WTC11 (cell line): ENCODE data around the gene SLC43A3. TPM values are rescaled to one million over a fixed set of nuclear protein-coding genes. Genes with fewer than 3 reads are reported as not detected.

ENCODE experiments used
- ATAC-seq: fragments of 200-7000 bp; cut with Tn5 transposase; 2 replicates; pipeline ENCODE4 v1.10.0; 2021; ENCODE audit warnings: mild to moderate bottlenecking, moderate library complexity
- CTCF ChIA-PET: fragments of 300-600 bp; sonication (Branson Sonifier 250); formaldehyde crosslinking; loops from one replicate; lab custom pipeline; 2021; ENCODE audit warnings: antibody characterized with exemption; lab: Charles Lee
- POLR2A ChIA-PET: fragments of 350-600 bp; sonication (Branson Sonifier 250); formaldehyde crosslinking; loops from one replicate; lab custom pipeline; 2021; ENCODE audit warnings: antibody characterized with exemption; lab: Charles Lee
- DNase-seq: peaks from one replicate; pipeline ENCODE4 v3.0.0; 2021; ENCODE audit warnings: low spot score
- H3K27ac Mint-ChIP-seq: 2 replicates; pipeline ENCODE4 v1.8.0; 2021; ENCODE audit warnings: mixed read lengths
- H3K27me3 Mint-ChIP-seq: 2 replicates; pipeline ENCODE4 v1.8.0; 2021; ENCODE audit warnings: low read depth, mild to moderate bottlenecking, moderate library complexity, mixed read lengths
- H3K36me3 Mint-ChIP-seq: 2 replicates; pipeline ENCODE4 v1.8.0; 2021; ENCODE audit warnings: mixed read lengths
- H3K4me1 Mint-ChIP-seq: 2 replicates; pipeline ENCODE4 v1.8.0; 2022; ENCODE audit warnings: mixed read lengths
- H3K4me3 Mint-ChIP-seq: 2 replicates; pipeline ENCODE4 v1.8.0; 2021; ENCODE audit warnings: mild to moderate bottlenecking, moderate library complexity, mixed read lengths
- H3K9me3 Mint-ChIP-seq: 2 replicates; pipeline ENCODE4 v1.8.0; 2021; ENCODE audit warnings: mixed read lengths
- ATF3 ChIP-seq: sonication (generic); formaldehyde crosslinking; conservative IDR thresholded peaks from 2 replicates; pipeline ENCODE4 v1.8.1; 2022; ENCODE audit warnings: mild to moderate bottlenecking, missing genetic modification reagents
- ESRRA ChIP-seq: sonication (generic); formaldehyde crosslinking; IDR thresholded peaks from 2 replicates; pipeline ENCODE4 v1.8.1; 2022; ENCODE audit warnings: mild to moderate bottlenecking, missing genetic modification reagents, borderline replicate concordance
- FOXJ3 ChIP-seq: sonication (generic); formaldehyde crosslinking; IDR thresholded peaks from 2 replicates; pipeline ENCODE4 v1.9.0; 2021; ENCODE audit warnings: missing genetic modification reagents, mild to moderate bottlenecking, borderline replicate concordance
- FOXP1 ChIP-seq: sonication (generic); formaldehyde crosslinking; IDR thresholded peaks from 2 replicates; pipeline ENCODE4 v1.8.0; 2022; ENCODE audit warnings: missing genetic modification reagents, mild to moderate bottlenecking, moderate library complexity, borderline replicate concordance
- GTF2I ChIP-seq: fragments of 250-450 bp; sonication (Bioruptor Pico); conservative IDR thresholded peaks from 2 replicates; pipeline ENCODE4 v1.4.0; 2021; ENCODE audit warnings: mild to moderate bottlenecking
- JAZF1 ChIP-seq: fragments of 250-450 bp; sonication (Bioruptor Pico); IDR thresholded peaks from 2 replicates; pipeline ENCODE4 v1.9.0; 2021; ENCODE audit warnings: moderate library complexity, mild to moderate bottlenecking, inconsistent platforms
- NFE2L1 ChIP-seq: sonication (generic); formaldehyde crosslinking; IDR thresholded peaks from 2 replicates; pipeline ENCODE4 v1.8.1; 2023; ENCODE audit warnings: missing genetic modification reagents
- NR3C1 ChIP-seq: sonication (generic); formaldehyde crosslinking; conservative IDR thresholded peaks from 2 replicates; pipeline ENCODE4 v1.8.1; 2023; ENCODE audit warnings: low read depth, mild to moderate bottlenecking, missing genetic modification reagents
- OVOL2 ChIP-seq: fragments of 250-450 bp; sonication (Bioruptor Pico); IDR thresholded peaks from 2 replicates; pipeline ENCODE4 v1.9.0; 2021; ENCODE audit warnings: mild to moderate bottlenecking, borderline replicate concordance
- RELA ChIP-seq: sonication (generic); formaldehyde crosslinking; IDR thresholded peaks from 2 replicates; pipeline ENCODE4 v1.8.1; 2022; ENCODE audit warnings: missing genetic modification reagents, mild to moderate bottlenecking, borderline replicate concordance
- SMAD3 ChIP-seq: sonication (generic); formaldehyde crosslinking; IDR thresholded peaks from 2 replicates; pipeline ENCODE4 v1.8.0; 2022; ENCODE audit warnings: missing genetic modification reagents, mild to moderate bottlenecking, borderline replicate concordance
- ZNF138 ChIP-seq: sonication (generic); formaldehyde crosslinking; conservative IDR thresholded peaks from 2 replicates; pipeline ENCODE4 v1.8.1; 2022; ENCODE audit warnings: mild to moderate bottlenecking, moderate library complexity, missing genetic modification reagents
- ZNF263 ChIP-seq: sonication (generic); formaldehyde crosslinking; IDR thresholded peaks from 2 replicates; pipeline ENCODE4 v1.8.1; 2022; ENCODE audit warnings: low read depth, mild to moderate bottlenecking, moderate library complexity, missing genetic modification reagents
- ZNF671 ChIP-seq: fragments of 250-450 bp; sonication (Bioruptor Pico); IDR thresholded peaks from 2 replicates; pipeline ENCODE4 v1.8.0; 2021; ENCODE audit warnings: mild to moderate bottlenecking
- total RNA-seq: library from RNA; stranded (reverse); gene quantifications from 3 replicates; pipeline ENCODE4 v1.2.3, GENCODE V29; 2021
- TF ChIP-seq, protein P1 (sequence below): fragments of 200-600 bp; IDR thresholded peaks from 2 replicates; pipeline ENCODE4 v1.8.0; 2022; ENCODE audit warnings: antibody characterized with exemption
- TF ChIP-seq, protein P2 (sequence below): fragments of 250-450 bp; sonication (Bioruptor Pico); IDR thresholded peaks from 2 replicates; pipeline ENCODE4 v1.9.0; 2021; ENCODE audit warnings: mild to moderate bottlenecking
- TF ChIP-seq, protein P3 (sequence below): sonication (generic); formaldehyde crosslinking; IDR thresholded peaks from 2 replicates; pipeline ENCODE4 v1.8.1; 2023; ENCODE audit warnings: mild to moderate bottlenecking, missing genetic modification reagents
- TF ChIP-seq, protein P4 (sequence below): sonication (generic); formaldehyde crosslinking; IDR thresholded peaks from 2 replicates; pipeline ENCODE4 v1.8.1; 2023; ENCODE audit warnings: mild to moderate bottlenecking, moderate library complexity, missing genetic modification reagents
- TF ChIP-seq, protein P5 (sequence below): sonication (generic); formaldehyde crosslinking; IDR thresholded peaks from 2 replicates; pipeline ENCODE4 v1.8.0; 2022; ENCODE audit warnings: mild to moderate bottlenecking, missing genetic modification reagents

Gene SLC43A3
- total RNA-seq, 1 experiment from 2014 or later = 22.6 TPM

GRCh38 chr11:57374966-57375365, 52.0 kb downstream of the SLC43A3 start:
- DNase-seq (no peak), ATAC-seq (no peak)
- Mint-ChIP-seq H3K4me1 (peaks cover 2% of the 10 kb centered on the region; the same call in 1 of the 2 replicates), H3K4me3 (no peak overlapping the region), H3K36me3 (no peaks in the 10 kb centered on the region), H3K9me3 (peaks cover 6% of the 10 kb centered on the region), H3K27ac (no peak overlapping the region), H3K27me3 (peaks cover 23% of the 10 kb centered on the region)
- POLR2A ChIA-PET = no interaction called here
- TF ChIP-seq FOXJ3 (CRISPR knock-in tag) (no peak), RELA (CRISPR knock-in tag) (no peak), GTF2I (CRISPR knock-in tag) (no peak), ZNF671 (CRISPR knock-in tag) (no peak), NFE2L1 (no peak), ATF3 (no peak), OVOL2 (CRISPR knock-in tag) (no peak), SMAD3 (CRISPR knock-in tag) (no peak), NR3C1 (CRISPR knock-in tag) (no peak), JAZF1 (CRISPR knock-in tag) (no peak)
- TF ChIP-seq, protein P1, sequence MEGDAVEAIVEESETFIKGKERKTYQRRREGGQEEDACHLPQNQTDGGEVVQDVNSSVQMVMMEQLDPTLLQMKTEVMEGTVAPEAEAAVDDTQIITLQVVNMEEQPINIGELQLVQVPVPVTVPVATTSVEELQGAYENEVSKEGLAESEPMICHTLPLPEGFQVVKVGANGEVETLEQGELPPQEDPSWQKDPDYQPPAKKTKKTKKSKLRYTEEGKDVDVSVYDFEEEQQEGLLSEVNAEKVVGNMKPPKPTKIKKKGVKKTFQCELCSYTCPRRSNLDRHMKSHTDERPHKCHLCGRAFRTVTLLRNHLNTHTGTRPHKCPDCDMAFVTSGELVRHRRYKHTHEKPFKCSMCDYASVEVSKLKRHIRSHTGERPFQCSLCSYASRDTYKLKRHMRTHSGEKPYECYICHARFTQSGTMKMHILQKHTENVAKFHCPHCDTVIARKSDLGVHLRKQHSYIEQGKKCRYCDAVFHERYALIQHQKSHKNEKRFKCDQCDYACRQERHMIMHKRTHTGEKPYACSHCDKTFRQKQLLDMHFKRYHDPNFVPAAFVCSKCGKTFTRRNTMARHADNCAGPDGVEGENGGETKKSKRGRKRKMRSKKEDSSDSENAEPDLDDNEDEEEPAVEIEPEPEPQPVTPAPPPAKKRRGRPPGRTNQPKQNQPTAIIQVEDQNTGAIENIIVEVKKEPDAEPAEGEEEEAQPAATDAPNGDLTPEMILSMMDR = no peak
- TF ChIP-seq, protein P2, sequence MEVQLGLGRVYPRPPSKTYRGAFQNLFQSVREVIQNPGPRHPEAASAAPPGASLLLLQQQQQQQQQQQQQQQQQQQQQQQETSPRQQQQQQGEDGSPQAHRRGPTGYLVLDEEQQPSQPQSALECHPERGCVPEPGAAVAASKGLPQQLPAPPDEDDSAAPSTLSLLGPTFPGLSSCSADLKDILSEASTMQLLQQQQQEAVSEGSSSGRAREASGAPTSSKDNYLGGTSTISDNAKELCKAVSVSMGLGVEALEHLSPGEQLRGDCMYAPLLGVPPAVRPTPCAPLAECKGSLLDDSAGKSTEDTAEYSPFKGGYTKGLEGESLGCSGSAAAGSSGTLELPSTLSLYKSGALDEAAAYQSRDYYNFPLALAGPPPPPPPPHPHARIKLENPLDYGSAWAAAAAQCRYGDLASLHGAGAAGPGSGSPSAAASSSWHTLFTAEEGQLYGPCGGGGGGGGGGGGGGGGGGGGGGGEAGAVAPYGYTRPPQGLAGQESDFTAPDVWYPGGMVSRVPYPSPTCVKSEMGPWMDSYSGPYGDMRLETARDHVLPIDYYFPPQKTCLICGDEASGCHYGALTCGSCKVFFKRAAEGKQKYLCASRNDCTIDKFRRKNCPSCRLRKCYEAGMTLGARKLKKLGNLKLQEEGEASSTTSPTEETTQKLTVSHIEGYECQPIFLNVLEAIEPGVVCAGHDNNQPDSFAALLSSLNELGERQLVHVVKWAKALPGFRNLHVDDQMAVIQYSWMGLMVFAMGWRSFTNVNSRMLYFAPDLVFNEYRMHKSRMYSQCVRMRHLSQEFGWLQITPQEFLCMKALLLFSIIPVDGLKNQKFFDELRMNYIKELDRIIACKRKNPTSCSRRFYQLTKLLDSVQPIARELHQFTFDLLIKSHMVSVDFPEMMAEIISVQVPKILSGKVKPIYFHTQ (CRISPR knock-in tag) = no peak
- TF ChIP-seq, protein P3, sequence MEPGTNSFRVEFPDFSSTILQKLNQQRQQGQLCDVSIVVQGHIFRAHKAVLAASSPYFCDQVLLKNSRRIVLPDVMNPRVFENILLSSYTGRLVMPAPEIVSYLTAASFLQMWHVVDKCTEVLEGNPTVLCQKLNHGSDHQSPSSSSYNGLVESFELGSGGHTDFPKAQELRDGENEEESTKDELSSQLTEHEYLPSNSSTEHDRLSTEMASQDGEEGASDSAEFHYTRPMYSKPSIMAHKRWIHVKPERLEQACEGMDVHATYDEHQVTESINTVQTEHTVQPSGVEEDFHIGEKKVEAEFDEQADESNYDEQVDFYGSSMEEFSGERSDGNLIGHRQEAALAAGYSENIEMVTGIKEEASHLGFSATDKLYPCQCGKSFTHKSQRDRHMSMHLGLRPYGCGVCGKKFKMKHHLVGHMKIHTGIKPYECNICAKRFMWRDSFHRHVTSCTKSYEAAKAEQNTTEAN (CRISPR knock-in tag) = no peak
- TF ChIP-seq, protein P4, sequence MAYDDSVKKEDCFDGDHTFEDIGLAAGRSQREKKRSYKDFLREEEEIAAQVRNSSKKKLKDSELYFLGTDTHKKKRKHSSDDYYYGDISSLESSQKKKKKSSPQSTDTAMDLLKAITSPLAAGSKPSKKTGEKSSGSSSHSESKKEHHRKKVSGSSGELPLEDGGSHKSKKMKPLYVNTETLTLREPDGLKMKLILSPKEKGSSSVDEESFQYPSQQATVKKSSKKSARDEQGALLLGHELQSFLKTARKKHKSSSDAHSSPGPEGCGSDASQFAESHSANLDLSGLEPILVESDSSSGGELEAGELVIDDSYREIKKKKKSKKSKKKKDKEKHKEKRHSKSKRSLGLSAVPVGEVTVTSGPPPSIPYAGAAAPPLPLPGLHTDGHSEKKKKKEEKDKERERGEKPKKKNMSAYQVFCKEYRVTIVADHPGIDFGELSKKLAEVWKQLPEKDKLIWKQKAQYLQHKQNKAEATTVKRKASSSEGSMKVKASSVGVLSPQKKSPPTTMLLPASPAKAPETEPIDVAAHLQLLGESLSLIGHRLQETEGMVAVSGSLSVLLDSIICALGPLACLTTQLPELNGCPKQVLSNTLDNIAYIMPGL (CRISPR knock-in tag) = no peak
- CTCF ChIA-PET = no interaction called here

GRCh38 chr11:57373146-57373545, 53.8 kb downstream of the SLC43A3 start:
- no peaks in the 10 kb centered on the region for H3K36me3 Mint-ChIP-seq
- H3K27me3 Mint-ChIP-seq = peaks cover 17% of the 10 kb centered on the region
- ChIA-PET POLR2A (no interaction called here), CTCF (interaction anchor here (1.1 kb wide), 1 partner anchor 8 kb away, joined by 3 read pairs; no protein-coding TSS in a partner anchor)
- H3K27ac Mint-ChIP-seq = no peak overlapping the region
- peaks cover 2% of the 10 kb centered on the region; the same call in 1 of the 2 replicates for H3K4me1 Mint-ChIP-seq
- peaks cover 6% of the 10 kb centered on the region for H3K9me3 Mint-ChIP-seq
- no peak for DNase-seq
- TF ChIP-seq ZNF138 = no peak
- no peak for TF ChIP-seq ESRRA (CRISPR knock-in tag)
- TF ChIP-seq, protein P5, sequence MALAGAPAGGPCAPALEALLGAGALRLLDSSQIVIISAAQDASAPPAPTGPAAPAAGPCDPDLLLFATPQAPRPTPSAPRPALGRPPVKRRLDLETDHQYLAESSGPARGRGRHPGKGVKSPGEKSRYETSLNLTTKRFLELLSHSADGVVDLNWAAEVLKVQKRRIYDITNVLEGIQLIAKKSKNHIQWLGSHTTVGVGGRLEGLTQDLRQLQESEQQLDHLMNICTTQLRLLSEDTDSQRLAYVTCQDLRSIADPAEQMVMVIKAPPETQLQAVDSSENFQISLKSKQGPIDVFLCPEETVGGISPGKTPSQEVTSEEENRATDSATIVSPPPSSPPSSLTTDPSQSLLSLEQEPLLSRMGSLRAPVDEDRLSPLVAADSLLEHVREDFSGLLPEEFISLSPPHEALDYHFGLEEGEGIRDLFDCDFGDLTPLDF (CRISPR knock-in tag) = no peak
- TF ChIP-seq FOXP1 (CRISPR knock-in tag) = no peak
- TF ChIP-seq ZNF263 = no peak
- no peak for ATAC-seq
- H3K4me3 Mint-ChIP-seq = no peak overlapping the region
